Muscle layer of duodenum (tissue), 2 donors: ENCODE measurements around the gene ARID3C.

Experiments used
- H3K27ac ChIP-seq: one replicate; pipeline ENCODE4 v1.7.0; 2013; ENCODE audit warnings: mild to moderate bottlenecking, low read length
- H3K27me3 ChIP-seq: one replicate; pipeline ENCODE4 v1.7.0; 2013; ENCODE audit warnings: low read depth, mild to moderate bottlenecking, control low read depth, low read length
- H3K36me3 ChIP-seq, 2 donors: one replicate each; pipeline ENCODE4 v1.7.0; 2013; ENCODE audit warnings: low read length in 2 of 2, control low read depth in 1 of 2, mild to moderate bottlenecking in 1 of 2; ENCODE audit not compliant: insufficient read depth in 2 of 2, control insufficient read depth in 1 of 2
- H3K4me1 ChIP-seq, 2 donors: one replicate each; pipeline ENCODE4 v1.7.0; 2013; ENCODE audit warnings: low read length in 2 of 2, mild to moderate bottlenecking in 2 of 2, control low read depth in 1 of 2, moderate library complexity in 1 of 2; ENCODE audit not compliant: insufficient read depth in 2 of 2, control insufficient read depth in 1 of 2
- H3K4me3 ChIP-seq, 2 donors: one replicate each; pipeline ENCODE4 v1.7.0; 2013; ENCODE audit warnings: low read length in 2 of 2, low read depth in 1 of 2, mild to moderate bottlenecking in 1 of 2
- H3K9me3 ChIP-seq, 2 donors: one replicate each; pipeline ENCODE4 v1.7.0; 2013; ENCODE audit warnings: low read length in 2 of 2, control low read depth in 1 of 2, mild to moderate bottlenecking in 1 of 2; ENCODE audit not compliant: control insufficient read depth in 1 of 2
- donor health status: healthy.

The ARID3C gene

GRCh38 chr9:34578241-34579103 lies 50.4 kb downstream of the ARID3C start:
- H3K27ac ChIP-seq = no peak overlapping the region
- H3K4me3 ChIP-seq = peak overlapping the region in 1 of 2 donors; percentile 39
- peaks cover 24% of the 10 kb centered on the region for H3K27me3 ChIP-seq
- H3K9me3 ChIP-seq = no peaks in the 10 kb centered on the region
- H3K4me1 ChIP-seq = peaks cover 0 to 13% of the 10 kb centered on the region in 2 donors
- H3K36me3 ChIP-seq = no peaks in the 10 kb centered on the region

GRCh38 chr9:34577400-34578240 lies 51.2 kb downstream of the ARID3C start:
- Histone ChIP-seq H3K36me3 (no peaks in the 10 kb centered on the region), H3K27ac (no peak overlapping the region), H3K27me3 (peaks cover 24% of the 10 kb centered on the region), H3K4me3 (peak overlapping the region in 1 of 2 donors; percentile 39), H3K4me1 (peaks cover 0 to 13% of the 10 kb centered on the region in 2 donors), H3K9me3 (no peaks in the 10 kb centered on the region)

- Histone ChIP-seq H3K4me1 (peaks cover 0 to 13% of the 10 kb centered on the region in 2 donors), H3K27me3 (peaks cover 24% of the 10 kb centered on the region), H3K27ac (no peak overlapping the region), H3K36me3 (no peaks in the 10 kb centered on the region), H3K4me3 (no peak overlapping the region), H3K9me3 (no peaks in the 10 kb centered on the region)
Observed at GRCh38 chr9:34576597-34577399, 52.1 kb downstream of the ARID3C start.

DNA sequence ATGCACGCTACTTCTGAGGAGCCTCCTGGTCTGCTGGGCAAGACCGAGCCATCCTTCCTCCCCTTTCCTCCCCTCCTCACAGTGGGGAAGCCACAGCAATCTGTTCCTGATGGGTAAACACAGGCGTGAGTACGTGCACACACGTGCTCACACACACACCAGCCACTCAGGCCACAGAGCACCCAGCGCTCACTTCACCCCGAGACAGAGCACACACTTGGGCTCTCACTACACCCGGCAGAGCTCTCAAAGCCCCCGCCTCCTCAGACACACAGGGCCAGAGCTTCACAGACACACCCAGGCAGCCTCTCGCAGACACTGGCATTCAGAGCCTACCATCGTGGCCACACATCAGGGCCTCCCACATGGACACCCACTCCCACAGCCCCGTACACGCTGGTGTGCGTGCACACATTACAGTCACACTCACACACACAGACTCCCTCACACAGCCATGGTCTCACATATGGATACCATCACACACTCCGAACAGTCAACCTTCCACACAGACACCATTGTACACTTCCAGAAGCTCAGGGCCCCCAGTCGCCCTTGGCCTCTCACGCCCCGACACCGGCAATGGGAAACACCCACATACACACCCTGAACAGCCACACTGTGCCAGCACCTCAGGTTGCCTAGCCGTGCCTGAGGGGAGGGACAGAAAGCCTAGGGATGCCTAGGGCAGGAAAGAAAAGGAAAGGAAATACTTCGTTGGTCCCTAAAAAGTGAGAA lies 52.8 kb downstream of the ARID3C start:
- no peak overlapping the region for H3K4me3 ChIP-seq

DNA sequence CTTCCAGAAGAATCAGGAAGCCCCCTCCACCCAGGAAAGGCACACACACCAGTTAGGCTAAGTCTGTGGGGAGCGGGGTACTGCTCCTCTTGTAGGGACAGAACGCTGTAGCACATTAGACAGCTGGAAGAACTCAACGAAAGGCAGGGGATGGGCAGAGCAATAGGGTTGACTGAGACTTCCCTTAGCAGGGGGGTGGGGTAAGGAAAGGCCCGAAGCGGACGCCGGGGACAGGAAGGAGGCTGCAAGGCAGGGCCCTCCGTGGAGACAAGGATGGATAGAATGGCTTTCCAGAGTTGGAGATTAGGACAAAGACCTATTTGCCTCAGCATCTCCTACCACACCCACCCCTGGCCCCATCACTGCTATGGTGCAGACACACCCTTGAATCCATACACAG lies 53.6 kb downstream of the ARID3C start:
- Histone ChIP-seq H3K36me3 (no peaks in the 10 kb centered on the region), H3K4me3 (no peak overlapping the region), H3K27me3 (peaks cover 17% of the 10 kb centered on the region), H3K9me3 (no peaks in the 10 kb centered on the region), H3K27ac (no peak overlapping the region), H3K4me1 (peaks cover 0 to 13% of the 10 kb centered on the region in 2 donors)

More for the DNA sequence above, 52.8 kb downstream of the ARID3C start:
- peaks cover 24% of the 10 kb centered on the region for H3K27me3 ChIP-seq
- H3K36me3 ChIP-seq = no peaks in the 10 kb centered on the region
- peaks cover 0 to 13% of the 10 kb centered on the region in 2 donors for H3K4me1 ChIP-seq
- no peaks in the 10 kb centered on the region for H3K9me3 ChIP-seq
- H3K27ac ChIP-seq = no peak overlapping the region

- Histone ChIP-seq H3K9me3 (no peaks in the 10 kb centered on the region), H3K27me3 (peaks cover 17% of the 10 kb centered on the region), H3K4me1 (peaks cover 0 to 13% of the 10 kb centered on the region in 2 donors), H3K27ac (no peak overlapping the region), H3K4me3 (no peak overlapping the region), H3K36me3 (no peaks in the 10 kb centered on the region)
Observed at GRCh38 chr9:34574571-34574970, 54.3 kb downstream of the ARID3C start.

DNA sequence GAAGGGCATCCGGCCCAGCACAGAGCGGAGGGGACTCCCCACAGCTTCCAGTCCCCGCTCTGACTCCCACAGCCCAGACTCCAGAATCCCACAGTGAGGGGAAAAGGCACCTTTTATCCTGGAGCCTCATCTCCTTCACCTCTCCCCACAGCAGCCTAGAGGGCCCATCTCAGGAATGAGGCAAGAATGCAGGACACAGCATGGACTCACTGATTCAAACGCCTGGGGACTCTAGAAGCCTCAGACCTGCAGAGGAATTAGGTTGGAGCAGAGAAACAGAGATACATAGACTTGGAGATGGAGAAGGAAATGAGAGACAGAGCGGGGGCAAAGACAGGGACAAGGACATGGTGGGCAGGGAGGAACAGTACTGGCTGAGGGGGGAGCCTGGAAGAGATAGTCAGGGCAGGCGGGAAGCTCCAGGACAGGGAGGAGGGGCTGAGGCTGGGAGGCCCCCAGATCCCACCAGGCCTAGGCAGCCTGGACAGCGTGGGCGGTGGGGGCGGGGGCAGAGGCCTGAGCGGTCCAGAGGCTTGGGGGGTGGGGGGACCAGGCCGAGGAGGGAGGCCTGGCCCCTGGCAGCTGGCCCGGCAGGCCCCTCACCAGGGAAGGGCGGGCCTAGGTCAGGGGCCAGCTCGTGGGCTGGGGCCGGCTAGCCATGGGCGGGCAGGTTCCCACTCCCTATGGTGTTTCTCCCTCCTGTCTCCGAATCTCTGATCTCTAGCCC lies 55.1 kb downstream of the ARID3C start:
- H3K4me3 ChIP-seq = no peak overlapping the region
- H3K9me3 ChIP-seq = no peaks in the 10 kb centered on the region
- H3K36me3 ChIP-seq = no peaks in the 10 kb centered on the region
- H3K4me1 ChIP-seq = peaks cover 0 to 9% of the 10 kb centered on the region in 2 donors
- no peak overlapping the region for H3K27ac ChIP-seq
- peaks cover 14% of the 10 kb centered on the region for H3K27me3 ChIP-seq

DNA sequence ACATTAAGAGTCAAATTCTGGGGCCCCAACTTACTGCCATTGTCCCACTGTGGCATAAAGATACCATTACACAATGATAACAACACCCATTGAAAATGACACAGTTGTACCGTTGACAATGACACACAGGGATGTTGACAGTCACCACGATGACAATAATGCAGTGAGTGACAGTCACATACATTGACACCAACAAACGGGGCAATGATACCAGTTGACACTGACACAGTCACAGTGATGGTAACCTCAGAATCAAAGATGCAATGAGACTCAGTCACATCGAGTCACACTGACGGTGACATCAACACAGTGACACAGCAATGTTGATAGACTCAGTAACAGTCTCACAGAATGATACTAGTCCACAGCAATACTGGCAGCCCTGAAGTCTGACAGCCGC lies 56.2 kb downstream of the ARID3C start:
- no peak overlapping the region for H3K4me3 ChIP-seq
- no peaks in the 10 kb centered on the region for H3K9me3 ChIP-seq
- H3K27ac ChIP-seq = no peak overlapping the region
- H3K27me3 ChIP-seq = peaks cover 6% of the 10 kb centered on the region
- H3K4me1 ChIP-seq = no peaks in the 10 kb centered on the region
- no peaks in the 10 kb centered on the region for H3K36me3 ChIP-seq

- peaks cover under 1% of the 10 kb centered on the region for H3K27me3 ChIP-seq
- H3K36me3 ChIP-seq = no peaks in the 10 kb centered on the region
- no peaks in the 10 kb centered on the region for H3K4me1 ChIP-seq
- no peak overlapping the region for H3K4me3 ChIP-seq
- no peaks in the 10 kb centered on the region for H3K9me3 ChIP-seq
- no peak overlapping the region for H3K27ac ChIP-seq
Observed at GRCh38 chr9:34572092-34572491, 56.8 kb downstream of the ARID3C start.

DNA sequence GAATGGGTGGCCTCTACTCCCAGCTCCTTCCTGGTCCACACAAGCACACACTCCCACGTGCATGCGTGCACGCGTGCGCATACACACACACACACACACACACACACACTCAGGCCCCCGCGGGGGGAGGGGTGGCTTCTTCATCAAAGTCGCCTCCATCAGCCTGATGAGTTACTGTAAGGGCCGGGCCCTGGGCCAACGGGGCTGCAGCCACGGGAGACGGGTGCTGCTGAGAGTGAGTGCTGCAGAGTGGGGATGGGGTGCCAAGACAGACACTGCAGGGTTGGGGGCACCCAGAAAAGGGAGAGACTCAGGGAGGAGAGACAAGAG lies 57.4 kb downstream of the ARID3C start:
- Histone ChIP-seq H3K27me3 (no peaks in the 10 kb centered on the region), H3K4me1 (no peaks in the 10 kb centered on the region), H3K36me3 (no peaks in the 10 kb centered on the region), H3K27ac (no peak overlapping the region), H3K4me3 (no peak overlapping the region), H3K9me3 (no peaks in the 10 kb centered on the region)
